Left ventricle myocardium inferior (tissue), 1 donor: ENCODE measurements around the gene DCTPP1. TPM values are rescaled to one million over a fixed set of nuclear protein-coding genes. Genes with fewer than 3 reads are reported as not detected.

Experiments
- DNase-seq: peaks from one replicate; pipeline ENCODE4 v3.0.0-alpha.2; 2020
- H3K27ac ChIP-seq: fragments of 200-600 bp; replicated peaks from 2 replicates; pipeline ENCODE4 v1.8.0; 2021
- H3K27me3 ChIP-seq: fragments of 200-600 bp; 2 replicates; pipeline ENCODE4 v1.8.0; 2021; ENCODE audit warnings: low read depth
- H3K36me3 ChIP-seq: fragments of 200-600 bp; 2 replicates; pipeline ENCODE4 v1.8.0; 2021
- H3K4me1 ChIP-seq: fragments of 200-600 bp; 2 replicates; pipeline ENCODE4 v1.8.0; 2021
- H3K4me3 ChIP-seq: fragments of 200-600 bp; 2 replicates; pipeline ENCODE4 v1.8.0; 2021; ENCODE audit warnings: mild to moderate bottlenecking, moderate library complexity
- H3K9me3 ChIP-seq: fragments of 200-600 bp; replicated peaks from 2 replicates; pipeline ENCODE4 v1.8.0; 2021
- intact Hi-C: fragments of 100-400 bp; cut with micrococcal nuclease; formaldehyde crosslinking; loops from one replicate; pipeline ENCODE4 v1.11.0; 2022
- total RNA-seq: library from RNA; stranded (reverse); fragmentation: NEBNext Ultra II Directional; extraction: Animal tissue kit (Norgen Biotek cat#: 25700); gene quantifications from one replicate; pipeline ENCODE4 v1.2.1, GENCODE V29; 2021
- TF ChIP-seq, protein P1 (sequence below): fragments of 200-600 bp; IDR thresholded peaks from 2 replicates; pipeline ENCODE4 v1.8.0; 2021; ENCODE audit warnings: antibody characterized with exemption, mild to moderate bottlenecking, borderline replicate concordance
- donor health status: DM: no; HTN: yes; CAD: no; lungs with severe emphysema.

DCTPP1 gene
- total RNA-seq, 1 donor from 2014 or later = 31.9 TPM

- TF ChIP-seq, protein P1, sequence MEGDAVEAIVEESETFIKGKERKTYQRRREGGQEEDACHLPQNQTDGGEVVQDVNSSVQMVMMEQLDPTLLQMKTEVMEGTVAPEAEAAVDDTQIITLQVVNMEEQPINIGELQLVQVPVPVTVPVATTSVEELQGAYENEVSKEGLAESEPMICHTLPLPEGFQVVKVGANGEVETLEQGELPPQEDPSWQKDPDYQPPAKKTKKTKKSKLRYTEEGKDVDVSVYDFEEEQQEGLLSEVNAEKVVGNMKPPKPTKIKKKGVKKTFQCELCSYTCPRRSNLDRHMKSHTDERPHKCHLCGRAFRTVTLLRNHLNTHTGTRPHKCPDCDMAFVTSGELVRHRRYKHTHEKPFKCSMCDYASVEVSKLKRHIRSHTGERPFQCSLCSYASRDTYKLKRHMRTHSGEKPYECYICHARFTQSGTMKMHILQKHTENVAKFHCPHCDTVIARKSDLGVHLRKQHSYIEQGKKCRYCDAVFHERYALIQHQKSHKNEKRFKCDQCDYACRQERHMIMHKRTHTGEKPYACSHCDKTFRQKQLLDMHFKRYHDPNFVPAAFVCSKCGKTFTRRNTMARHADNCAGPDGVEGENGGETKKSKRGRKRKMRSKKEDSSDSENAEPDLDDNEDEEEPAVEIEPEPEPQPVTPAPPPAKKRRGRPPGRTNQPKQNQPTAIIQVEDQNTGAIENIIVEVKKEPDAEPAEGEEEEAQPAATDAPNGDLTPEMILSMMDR = peak; percentile 12
- intact Hi-C loops = no loop called here
- DNase-seq = peak; percentile 96
- Histone ChIP-seq H3K4me3 (peak within 1 kb of the TSS; percentile 80), H3K27ac (peak within 1 kb of the TSS; percentile 88), H3K36me3 (peaks cover 11% of the 10 kb centered on the region), H3K27me3 (no peaks in the 10 kb centered on the region), H3K4me1 (peaks cover 37% of the 10 kb centered on the region), H3K9me3 (no peaks in the 10 kb centered on the region)
These were observed 22.6 kb downstream of the DCTPP1 start, which contains the start of gene ZNF771 for GRCh38 chr16:30407102-30407803. ZNF771 (plus strand) TSS chr16:30407606; CDS start chr16:30408054, 448 bp downstream.

DNA sequence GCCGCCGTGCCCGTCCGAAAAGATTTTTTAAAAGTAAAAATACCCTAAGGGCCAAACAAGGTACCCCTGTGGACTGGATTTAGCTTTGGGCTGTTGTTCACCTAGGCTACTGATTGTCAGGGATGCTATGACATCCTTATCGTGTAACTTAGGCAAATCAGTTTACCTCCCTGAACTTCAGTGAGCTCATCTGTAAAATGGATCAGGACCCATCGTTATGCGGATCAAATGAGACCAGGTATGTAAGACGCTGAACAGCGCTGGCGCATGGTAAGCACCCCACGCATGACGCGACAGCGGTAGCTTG lies 23.1 kb downstream of the DCTPP1 start:
- peak overlapping the region; percentile 80 for H3K4me3 ChIP-seq
- intact Hi-C loops = no loop called here
- H3K27me3 ChIP-seq = no peaks in the 10 kb centered on the region
- H3K36me3 ChIP-seq = peaks cover 7% of the 10 kb centered on the region
- peaks cover 37% of the 10 kb centered on the region for H3K4me1 ChIP-seq
- TF ChIP-seq, protein P1 = no peak
- DNase-seq = no peak
- no peaks in the 10 kb centered on the region for H3K9me3 ChIP-seq
- peak overlapping the region; percentile 88 for H3K27ac ChIP-seq

DNA sequence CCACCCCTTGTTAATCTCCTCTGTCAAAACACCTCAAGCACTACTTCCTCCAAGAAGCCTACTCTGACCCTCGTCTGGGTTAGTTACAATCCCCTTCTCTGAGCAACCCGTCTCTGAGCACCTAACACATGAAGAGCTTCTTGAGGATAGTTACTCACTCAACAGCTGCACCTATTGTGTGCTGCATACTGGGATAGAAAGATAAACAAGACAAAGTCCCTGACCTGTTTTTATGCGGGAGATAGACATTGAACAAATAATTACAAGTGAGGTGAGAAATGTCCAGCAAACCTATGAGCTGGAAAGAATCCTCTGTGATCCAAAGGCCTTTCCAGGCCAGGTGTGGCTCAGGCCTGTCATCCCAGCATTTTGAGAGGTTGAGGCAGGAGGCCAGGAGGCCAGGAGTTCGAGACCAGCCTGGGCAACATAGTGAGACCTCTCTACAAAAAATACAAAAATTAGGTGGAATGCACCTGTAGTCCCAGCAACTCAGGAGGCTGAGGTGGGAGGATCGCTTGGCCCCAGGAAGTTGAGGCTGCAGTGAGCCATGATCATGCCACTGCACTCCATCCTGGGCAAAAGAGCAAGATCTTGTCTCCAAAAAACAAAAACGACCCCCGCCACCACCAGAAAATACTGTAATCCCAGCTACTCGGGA lies 27.9 kb downstream of the DCTPP1 start:
- TF ChIP-seq, protein P1 = no peak
- H3K36me3 ChIP-seq = peaks cover 15% of the 10 kb centered on the region
- no peaks in the 10 kb centered on the region for H3K9me3 ChIP-seq
- intact Hi-C loops = no loop called here
- no peak overlapping the region for H3K4me3 ChIP-seq
- peaks cover 26% of the 10 kb centered on the region for H3K4me1 ChIP-seq
- no peaks in the 10 kb centered on the region for H3K27me3 ChIP-seq
- no peak for DNase-seq
- no peak overlapping the region for H3K27ac ChIP-seq

- Histone ChIP-seq H3K4me1 (peaks cover 40% of the 10 kb centered on the region), H3K27me3 (no peaks in the 10 kb centered on the region), H3K27ac (peak overlapping the region; percentile 91), H3K9me3 (no peaks in the 10 kb centered on the region), H3K4me3 (peak overlapping the region; percentile 83), H3K36me3 (peaks cover 15% of the 10 kb centered on the region)
- intact Hi-C loops = no loop called here
- DNase-seq = no peak
- TF ChIP-seq, protein P1 = no peak
These were observed 30.2 kb downstream of the DCTPP1 start for GRCh38 chr16:30399435-30400186.

DNA sequence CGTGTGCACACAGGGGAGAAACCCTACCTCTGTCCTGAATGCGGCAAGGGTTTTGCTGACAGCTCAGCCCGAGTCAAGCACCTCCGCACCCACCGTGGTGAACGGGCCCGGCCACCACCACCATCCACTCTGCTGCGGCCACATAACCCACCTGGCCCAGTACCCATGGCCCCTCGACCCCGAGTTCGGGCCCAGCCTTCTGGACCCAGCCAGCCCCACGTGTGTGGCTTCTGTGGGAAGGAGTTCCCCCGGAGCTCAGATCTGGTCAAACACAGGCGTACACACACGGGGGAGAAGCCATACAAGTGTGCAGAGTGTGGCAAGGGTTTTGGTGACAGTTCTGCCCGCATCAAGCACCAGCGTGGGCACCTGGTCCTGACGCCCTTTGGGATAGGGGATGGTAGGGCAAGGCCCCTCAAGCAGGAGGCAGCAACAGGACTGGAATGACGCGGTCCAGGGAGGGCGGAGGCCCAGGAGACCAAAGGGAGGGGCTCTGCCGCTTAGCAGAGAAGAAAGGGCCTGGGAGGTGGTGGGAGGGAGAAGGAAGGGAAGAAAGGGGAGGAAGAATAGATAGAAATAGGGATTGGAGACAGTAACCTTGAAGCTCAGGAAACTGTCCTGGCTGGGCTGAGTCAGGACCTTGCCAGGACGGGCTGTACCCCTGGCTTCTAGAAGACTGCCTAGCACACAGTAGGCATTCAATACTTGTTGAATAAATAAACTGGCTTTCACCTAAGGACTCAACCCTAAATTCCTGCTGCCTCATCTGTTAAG lies 31.0 kb downstream of the DCTPP1 start:
- no peak for DNase-seq
- Histone ChIP-seq H3K9me3 (no peaks in the 10 kb centered on the region), H3K4me3 (no peak overlapping the region), H3K27me3 (no peaks in the 10 kb centered on the region), H3K36me3 (peaks cover 15% of the 10 kb centered on the region), H3K27ac (no peak overlapping the region), H3K4me1 (peaks cover 47% of the 10 kb centered on the region)
- intact Hi-C loops = no loop called here
- TF ChIP-seq, protein P1 = no peak
